Tibial nerve (tissue), 4 donors: Measurements from ENCODE around the gene IQSEC1. TPM values are rescaled to one million over a fixed set of nuclear protein-coding genes. Genes with fewer than 3 reads are reported as not detected.

Experiments
- DNase-seq, 2 donors: peaks; one replicate each; pipeline ENCODE4 v3.0.0-alpha.2; 2019; ENCODE audit warnings: low spot score in 2 of 2
- H3K27ac ChIP-seq, 4 donors: fragments of 200-600 bp; sonication (generic) in 3 of 4; one replicate each; pipeline ENCODE4 v1.5.1; 2017 to 2019; ENCODE audit warnings: mild to moderate bottlenecking in 1 of 4
- H3K27me3 ChIP-seq, 2 donors: fragments of 200-600 bp; sonication (generic) in 1 of 2; one replicate each; pipeline versions ENCODE4 v1.5.1 to v1.6.0; 2017 to 2019
- H3K36me3 ChIP-seq, 3 donors: fragments of 200-600 bp; sonication (generic); one replicate each; pipeline ENCODE4 v1.5.1; 2018 to 2019
- H3K4me1 ChIP-seq, 4 donors: fragments of 200-600 bp; sonication (generic) in 3 of 4; one replicate each; pipeline ENCODE4 v1.5.1; 2017 to 2019
- H3K4me3 ChIP-seq, 4 donors: fragments of 200-600 bp; sonication (generic) in 3 of 4; one replicate each; pipeline ENCODE4 v1.5.1; 2017 to 2019; ENCODE audit warnings: mild to moderate bottlenecking in 1 of 4, moderate library complexity in 1 of 4
- H3K9me3 ChIP-seq, 4 donors: fragments of 200-600 bp; sonication (generic) in 3 of 4; one replicate each; pipeline ENCODE4 v1.5.1; 2017 to 2019
- CTCF ChIP-seq, 5 experiments: fragments of 200-600 bp in 3 of 5; fragments of 450-650 bp in 2 of 5; sonication (generic) in 3 of 5; IDR thresholded peaks; one replicate each; pipeline ENCODE4 v1.5.1; 2016 to 2019; ENCODE audit warnings: antibody characterized with exemption in 5 of 5, mild to moderate bottlenecking in 3 of 5, moderate library complexity in 2 of 5
- EP300 ChIP-seq, 2 donors: sonication (generic); formaldehyde crosslinking; IDR thresholded peaks; one replicate each; pipeline ENCODE4 v1.6.1; 2017; ENCODE audit warnings: antibody characterized with exemption in 2 of 2, mild to moderate bottlenecking in 1 of 2
- POLR2A ChIP-seq, 2 donors: fragments of 450-650 bp; IDR thresholded peaks; one replicate each; pipeline ENCODE4 v1.6.1; 2017; ENCODE audit warnings: antibody characterized with exemption in 2 of 2, mild to moderate bottlenecking in 2 of 2, moderate library complexity in 2 of 2
- WGBS, 2 donors: methylation state at CpG; one replicate each; pipeline ENCODE4 v1.1.5; 2018; 5-methylcytosine and 5-hydroxymethylcytosine counted together
- total RNA-seq, 4 donors: library from RNA; depleted of rRNA; stranded (reverse); fragments of >200 nt; gene quantifications; one replicate each; pipeline ENCODE4 v1.1.0, GENCODE V29; 2016

Gene IQSEC1
- total RNA-seq, 4 donors from 2014 or later = 58.2 to 77.5 (median 68.6) TPM

- TF ChIP-seq CTCF (IDR thresholded peaks at IDR 0.05) (no peak), EP300 (IDR thresholded peaks at IDR 0.05) (no peak), POLR2A (IDR thresholded peaks at IDR 0.05) (no peak)
- Histone ChIP-seq H3K27me3 (no peaks in the 10 kb centered on the region), H3K9me3 (no peaks in the 10 kb centered on the region), H3K36me3 (no peaks in the 10 kb centered on the region), H3K4me1 (peaks cover 0 to 2% (median 0%) of the 10 kb centered on the region in 4 donors), H3K27ac (no peak overlapping the region), H3K4me3 (no peak overlapping the region)
- whole genome bisulfite sequencing, 2 donors = 88 to 89% methylated on average over 10 of the region's 10 CpGs
- no peak for DNase-seq
These were observed 26.5 kb upstream of the IQSEC1 start for GRCh38 chr3:13099707-13100106.

GRCh38 chr3:13098192-13098988, 25.2 kb upstream of the IQSEC1 start:
- Histone ChIP-seq H3K4me1 (peaks cover 0 to 2% (median 0%) of the 10 kb centered on the region in 4 donors), H3K36me3 (no peaks in the 10 kb centered on the region), H3K27ac (no peak overlapping the region), H3K4me3 (no peak overlapping the region), H3K9me3 (no peaks in the 10 kb centered on the region), H3K27me3 (no peaks in the 10 kb centered on the region)
- no peak for TF ChIP-seq CTCF (IDR thresholded peaks at IDR 0.05)
- no peak for TF ChIP-seq POLR2A (IDR thresholded peaks at IDR 0.05)
- no peak for TF ChIP-seq EP300 (IDR thresholded peaks at IDR 0.05)
- no peak for DNase-seq
- WGBS, 2 donors = 77 to 79% methylated on average over 9 of the region's 9 CpGs

GRCh38 chr3:13096356-13096755, 23.1 kb upstream of the IQSEC1 start:
- TF ChIP-seq CTCF (IDR thresholded peaks at IDR 0.05) = no peak
- TF ChIP-seq EP300 (IDR thresholded peaks at IDR 0.05) = no peak
- TF ChIP-seq POLR2A (IDR thresholded peaks at IDR 0.05) = no peak
- H3K27ac ChIP-seq = no peak overlapping the region
- H3K9me3 ChIP-seq = no peaks in the 10 kb centered on the region
- DNase-seq = no peak
- peaks cover 0 to 17% (median 2%) of the 10 kb centered on the region in 4 donors for H3K4me1 ChIP-seq
- H3K4me3 ChIP-seq = no peak overlapping the region
- H3K27me3 ChIP-seq = no peaks in the 10 kb centered on the region
- H3K36me3 ChIP-seq = no peaks in the 10 kb centered on the region
- WGBS, 2 donors = 94 to 95% methylated on average over 8 of the region's 8 CpGs

GRCh38 chr3:13095408-13095937, 22.2 kb upstream of the IQSEC1 start:
- H3K27me3 ChIP-seq = no peaks in the 10 kb centered on the region
- H3K9me3 ChIP-seq = no peaks in the 10 kb centered on the region
- no peaks in the 10 kb centered on the region for H3K36me3 ChIP-seq
- no peak overlapping the region for H3K27ac ChIP-seq
- DNase-seq = no peak
- no peak for TF ChIP-seq EP300 (IDR thresholded peaks at IDR 0.05)
- no peak for TF ChIP-seq POLR2A (IDR thresholded peaks at IDR 0.05)
- TF ChIP-seq CTCF (IDR thresholded peaks at IDR 0.05) = no peak
- 27 to 31% methylated on average over 18 to 21 of the region's 21 CpGs for WGBS, 2 donors
- peaks cover 0 to 17% (median 2%) of the 10 kb centered on the region in 4 donors for H3K4me1 ChIP-seq
- H3K4me3 ChIP-seq = no peak overlapping the region

- DNase-seq = no peak
- H3K4me1 ChIP-seq = peaks cover 0 to 17% (median 2%) of the 10 kb centered on the region in 4 donors
- no peaks in the 10 kb centered on the region for H3K27me3 ChIP-seq
- TF ChIP-seq CTCF (IDR thresholded peaks at IDR 0.05) (no peak), EP300 (IDR thresholded peaks at IDR 0.05) (no peak), POLR2A (IDR thresholded peaks at IDR 0.05) (no peak)
- H3K36me3 ChIP-seq = no peaks in the 10 kb centered on the region
- no peaks in the 10 kb centered on the region for H3K9me3 ChIP-seq
- no peak overlapping the region for H3K4me3 ChIP-seq
- WGBS, 2 donors = 71 to 72% methylated on average over 10 of the region's 10 CpGs
- no peak overlapping the region for H3K27ac ChIP-seq
These were observed 20.5 kb upstream of the IQSEC1 start for GRCh38 chr3:13093687-13094086.
